ENCODE results near the gene CTNNA1.

CTNNA1 gene

GRCh38 chr5:138952962-138953361 lies 199.7 kb downstream of the CTNNA1 start:
- no peak for DNase-seq

DNA sequence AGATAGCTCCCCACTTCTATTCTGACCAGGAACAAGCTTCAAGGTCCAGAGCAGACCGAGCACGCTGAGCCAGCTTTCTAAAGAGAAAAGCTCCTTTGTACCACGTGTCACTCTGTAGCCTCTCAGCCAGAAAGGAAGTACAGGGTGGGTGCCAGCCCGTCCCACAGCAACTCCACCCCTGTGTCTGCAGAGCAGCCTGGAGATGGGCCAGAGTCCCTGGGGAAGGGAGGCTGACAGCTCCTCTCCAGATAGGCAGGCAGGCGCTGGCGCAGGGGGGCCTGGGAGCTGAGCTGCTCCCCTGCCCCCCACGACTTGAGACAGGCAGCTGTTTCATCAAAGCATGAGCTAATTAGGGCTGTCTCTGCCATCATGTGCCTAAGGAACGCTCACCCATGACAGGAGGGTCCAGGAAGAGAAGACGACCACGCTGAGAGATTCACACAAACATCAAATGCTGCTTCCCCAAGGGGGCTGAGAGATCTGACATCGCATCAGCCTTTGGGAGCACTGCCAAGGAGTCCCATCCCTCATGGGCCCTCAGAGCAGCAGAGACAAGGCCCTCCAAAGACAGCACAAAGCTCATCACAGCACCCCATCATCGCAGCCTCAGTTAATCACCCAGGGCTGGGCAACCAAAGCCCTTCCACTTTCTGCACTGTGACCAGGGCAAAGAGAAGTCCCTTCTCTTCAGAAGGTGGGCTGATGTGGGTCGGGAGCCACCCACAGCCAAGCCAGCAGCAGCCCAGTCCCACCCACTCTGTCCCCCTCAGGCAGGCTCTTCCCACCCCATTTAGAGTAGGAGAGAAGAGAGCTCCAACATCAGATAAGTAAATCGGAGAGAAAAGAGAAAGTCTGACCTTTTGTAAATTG lies 200.4 kb downstream of the CTNNA1 start:
- DNase-seq = no peak

GRCh38 chr5:138954257-138955012 lies 201.2 kb downstream of the CTNNA1 start:
- DNase-seq = no peak

DNA sequence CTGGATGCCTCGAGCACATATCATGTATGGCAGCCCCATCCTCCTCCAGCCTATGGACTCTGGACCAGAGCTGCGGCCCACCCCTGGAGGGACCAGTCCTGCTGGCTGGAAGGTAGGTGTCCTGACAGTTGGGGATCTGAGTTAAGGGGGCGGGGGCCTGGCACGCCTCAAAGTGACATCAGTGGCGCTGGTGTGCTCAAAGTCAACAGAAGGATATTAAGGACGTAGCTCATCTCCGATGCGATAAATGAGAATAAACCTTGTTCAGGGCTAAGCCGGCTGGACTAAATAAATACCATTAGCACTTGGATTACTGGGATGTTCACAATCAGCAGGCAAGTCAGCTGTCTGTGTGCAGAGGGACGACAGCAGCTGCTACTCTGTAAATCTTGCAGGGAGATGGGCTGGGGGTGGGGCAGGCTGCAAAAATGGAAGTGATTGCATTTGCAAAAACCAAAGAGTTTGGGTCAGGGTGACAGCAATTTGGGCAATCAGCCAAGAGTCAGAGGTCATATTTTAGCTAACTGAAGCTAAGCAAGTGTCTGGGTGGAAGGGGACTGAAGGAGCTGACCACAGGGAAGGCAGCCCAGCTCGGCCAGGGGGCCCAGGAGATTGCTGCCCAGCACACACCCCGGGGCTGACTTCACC lies 201.9 kb downstream of the CTNNA1 start:
- DNase-seq = no peak

DNA sequence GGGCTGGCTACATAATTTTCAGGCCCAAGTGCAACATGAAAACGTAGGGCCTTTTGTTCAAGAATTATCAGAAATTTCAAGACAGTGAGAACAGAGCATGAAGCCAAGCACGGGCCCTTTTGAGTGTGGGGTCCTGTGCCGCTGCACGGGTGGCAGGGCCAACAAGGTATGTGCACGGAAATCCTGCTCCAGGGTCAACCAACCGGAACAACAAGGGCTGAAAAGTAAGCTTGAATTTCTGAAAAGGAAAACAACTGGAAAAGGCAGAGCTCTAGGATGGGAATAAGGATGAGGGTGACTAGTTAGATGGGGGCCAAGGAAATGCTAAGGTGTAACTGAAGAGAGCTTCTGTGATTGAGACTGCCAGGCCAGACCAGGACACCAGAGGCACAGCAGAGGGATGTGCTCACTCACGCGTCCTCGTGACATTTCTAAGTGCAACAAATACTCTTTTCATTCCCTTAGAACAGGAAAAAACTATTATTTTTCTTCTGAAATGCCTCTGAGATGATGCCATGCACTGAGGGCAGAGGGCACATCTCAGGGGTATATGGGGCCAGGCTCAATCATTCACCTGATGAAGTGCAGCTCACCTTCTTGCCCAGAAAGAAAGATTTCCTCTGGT lies 202.6 kb downstream of the CTNNA1 start:
- DNase-seq = no peak

DNA sequence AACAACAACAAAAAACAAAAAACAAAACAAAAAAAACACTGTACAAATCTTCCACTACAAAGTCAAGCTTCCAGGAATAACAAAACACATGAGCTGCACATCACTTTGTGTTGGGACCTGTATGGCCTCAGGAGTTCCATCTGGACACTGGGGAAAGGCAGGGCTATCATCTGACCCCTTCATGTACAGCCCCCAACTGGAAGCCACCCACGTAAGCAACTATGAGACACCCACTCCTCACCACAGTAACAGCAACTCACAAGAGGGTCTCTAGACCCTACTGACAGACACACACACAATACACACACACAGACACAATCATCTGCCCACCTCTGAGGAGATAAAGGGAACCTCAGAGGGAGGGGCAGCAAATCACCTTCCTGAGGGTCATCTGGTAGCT lies 203.6 kb downstream of the CTNNA1 start:
- no peak for DNase-seq

DNA sequence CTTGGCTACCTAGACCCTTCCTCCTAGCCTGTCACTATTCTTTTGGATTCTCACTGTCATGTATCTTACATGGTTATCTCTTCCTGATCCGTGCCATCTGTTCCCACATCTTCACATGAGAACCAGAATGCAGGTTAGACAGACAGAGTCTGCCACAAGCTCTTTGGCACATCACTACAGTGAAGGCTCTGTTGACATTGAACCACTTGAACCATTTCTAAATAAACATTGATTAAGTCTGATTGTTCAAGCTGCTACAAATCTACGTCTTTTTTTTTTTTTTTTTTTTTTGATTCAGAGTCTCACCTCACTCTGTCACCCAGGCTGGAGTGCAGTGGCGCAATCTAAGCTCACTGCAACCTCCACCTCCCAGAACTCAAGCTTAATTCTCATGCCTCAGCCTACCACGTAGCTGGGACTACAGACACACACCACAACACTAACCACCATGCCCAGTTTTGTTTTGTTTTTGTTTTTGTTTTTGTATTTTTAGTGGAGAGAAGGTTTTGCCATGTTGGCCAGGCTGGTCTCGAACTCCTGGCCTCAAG lies 207.0 kb downstream of the CTNNA1 start:
- no peak for DNase-seq

DNA sequence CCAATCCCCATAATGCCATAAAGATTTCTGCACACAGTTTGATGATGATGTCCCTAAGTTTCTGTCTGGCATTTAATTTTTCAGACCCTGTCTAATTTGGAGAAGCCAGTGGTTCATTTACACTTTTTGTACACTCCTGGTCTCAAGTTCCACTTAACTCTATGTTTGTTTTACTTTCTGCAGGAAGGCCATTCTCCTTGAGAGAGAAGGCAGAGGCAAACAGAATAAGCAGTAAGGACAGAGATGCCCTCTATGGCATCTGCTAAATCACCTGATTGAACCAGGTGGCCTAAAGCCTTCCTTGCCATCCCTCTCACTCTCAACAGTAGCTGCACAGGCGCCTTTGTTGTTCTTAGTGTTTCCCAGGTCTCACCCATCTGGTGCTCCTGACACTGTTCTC lies 208.0 kb downstream of the CTNNA1 start:
- no peak for DNase-seq

- DNase-seq = no peak
Observed at GRCh38 chr5:138961729-138962128, 208.5 kb downstream of the CTNNA1 start.

DNA sequence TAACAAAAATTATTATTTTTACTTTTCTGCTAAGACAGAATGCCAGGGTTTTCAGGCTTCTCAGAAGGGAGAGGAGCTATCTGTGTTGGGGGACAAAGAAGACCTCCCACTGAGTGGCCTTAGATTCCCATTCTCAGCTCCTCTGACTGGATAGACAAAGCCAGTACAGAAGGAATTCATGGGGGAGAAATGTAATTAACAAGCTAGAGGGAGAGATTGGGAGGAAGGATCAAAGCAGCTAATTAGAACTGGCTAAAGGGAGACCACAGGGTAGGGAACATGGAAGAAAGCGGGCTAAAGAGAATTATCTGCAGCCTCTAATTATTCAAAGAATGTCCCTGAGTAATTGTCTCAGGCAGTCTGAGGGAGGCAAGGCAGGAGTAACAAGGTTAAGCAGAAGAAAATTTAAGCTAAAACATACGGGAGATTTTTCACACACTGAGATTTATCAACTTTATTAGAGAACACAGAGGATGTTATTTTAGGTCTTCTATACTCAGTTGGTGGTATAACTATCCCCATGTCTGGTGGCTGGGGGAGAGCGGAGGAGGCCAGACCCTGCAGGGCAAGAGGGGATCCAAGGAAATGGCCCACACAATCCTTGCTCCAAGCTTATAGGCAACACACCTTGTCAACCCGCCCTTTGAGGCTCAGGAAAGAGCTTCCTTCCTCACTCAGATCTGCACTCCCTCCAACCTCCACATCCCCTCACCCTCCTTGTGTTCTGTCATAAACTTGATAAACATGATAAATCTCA lies 209.6 kb downstream of the CTNNA1 start:
- DNase-seq = no peak

DNA sequence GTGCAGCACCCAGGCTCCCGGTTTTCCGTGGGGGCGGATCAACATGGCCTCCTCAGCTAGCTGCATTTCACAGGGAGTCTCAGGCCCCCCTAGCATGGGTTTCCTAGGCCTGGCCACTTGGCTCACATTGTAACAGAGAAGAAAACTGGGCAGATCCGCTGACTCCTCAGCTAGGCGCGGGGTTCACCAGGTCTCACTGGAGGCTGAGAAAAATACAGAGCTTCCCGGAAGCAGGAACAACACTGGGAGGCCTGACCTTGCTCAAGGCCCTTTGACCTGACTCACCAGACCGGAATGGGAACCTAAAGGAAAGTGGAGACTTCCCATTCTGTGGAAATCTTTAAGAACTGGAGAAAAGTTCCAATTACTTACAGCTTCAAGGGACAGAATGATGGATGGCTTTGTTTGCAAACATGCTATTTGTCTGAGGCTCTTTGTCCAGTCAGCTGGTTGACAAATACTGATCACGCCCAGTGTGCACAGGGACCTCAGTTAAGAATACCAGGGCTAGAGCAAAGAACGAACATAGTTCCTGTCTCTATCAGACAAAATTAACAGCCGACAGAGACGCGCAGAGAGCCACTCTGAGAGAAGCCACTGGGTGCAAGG lies 210.6 kb downstream of the CTNNA1 start:
- DNase-seq = no peak

DNA sequence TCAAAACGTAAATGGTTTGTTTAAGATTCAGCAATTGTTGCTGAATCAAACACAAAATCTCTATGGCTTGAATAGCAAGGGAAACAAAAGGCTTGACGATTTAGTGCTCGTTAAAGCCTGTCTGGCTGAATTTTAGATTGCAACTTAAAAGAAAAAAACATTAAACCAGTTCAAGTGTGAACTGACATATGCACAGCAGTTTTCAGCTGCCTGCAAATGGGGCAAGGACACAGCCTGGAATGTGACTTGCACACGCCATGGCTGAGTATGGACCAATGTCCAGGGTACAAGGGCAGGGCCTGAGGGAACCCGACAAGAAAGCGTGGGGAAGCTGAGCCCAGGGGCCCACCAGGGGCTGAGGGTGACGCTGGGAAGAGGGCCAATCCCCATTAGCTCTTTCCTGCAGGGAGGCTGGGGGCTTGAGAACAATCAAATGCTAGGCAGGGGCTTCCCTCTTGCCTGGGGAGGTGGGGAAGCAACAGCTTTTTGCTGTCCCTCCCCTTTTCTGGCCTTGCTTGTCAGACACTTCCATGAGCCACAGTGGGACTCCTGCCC lies 211.5 kb downstream of the CTNNA1 start:
- no peak for DNase-seq

DNA sequence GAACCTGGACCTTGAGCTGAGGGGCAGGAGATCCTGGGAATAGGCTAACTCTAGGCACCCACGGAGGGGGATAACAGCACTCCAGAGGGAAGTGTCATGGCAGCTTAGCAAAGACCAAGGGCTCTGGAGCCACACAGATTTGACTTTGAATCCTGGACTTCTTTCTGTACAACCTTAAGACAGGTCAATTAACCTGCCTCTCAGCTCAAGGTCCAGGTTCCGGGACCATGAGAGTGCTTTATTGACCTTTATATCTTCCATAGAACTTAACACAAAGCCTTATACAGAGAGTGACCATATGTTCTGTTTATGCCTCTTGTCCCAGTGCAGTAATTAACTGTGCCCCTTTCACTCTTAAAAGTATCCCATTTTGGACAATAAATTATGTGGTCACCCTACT lies 212.4 kb downstream of the CTNNA1 start:
- DNase-seq = no peak

DNA sequence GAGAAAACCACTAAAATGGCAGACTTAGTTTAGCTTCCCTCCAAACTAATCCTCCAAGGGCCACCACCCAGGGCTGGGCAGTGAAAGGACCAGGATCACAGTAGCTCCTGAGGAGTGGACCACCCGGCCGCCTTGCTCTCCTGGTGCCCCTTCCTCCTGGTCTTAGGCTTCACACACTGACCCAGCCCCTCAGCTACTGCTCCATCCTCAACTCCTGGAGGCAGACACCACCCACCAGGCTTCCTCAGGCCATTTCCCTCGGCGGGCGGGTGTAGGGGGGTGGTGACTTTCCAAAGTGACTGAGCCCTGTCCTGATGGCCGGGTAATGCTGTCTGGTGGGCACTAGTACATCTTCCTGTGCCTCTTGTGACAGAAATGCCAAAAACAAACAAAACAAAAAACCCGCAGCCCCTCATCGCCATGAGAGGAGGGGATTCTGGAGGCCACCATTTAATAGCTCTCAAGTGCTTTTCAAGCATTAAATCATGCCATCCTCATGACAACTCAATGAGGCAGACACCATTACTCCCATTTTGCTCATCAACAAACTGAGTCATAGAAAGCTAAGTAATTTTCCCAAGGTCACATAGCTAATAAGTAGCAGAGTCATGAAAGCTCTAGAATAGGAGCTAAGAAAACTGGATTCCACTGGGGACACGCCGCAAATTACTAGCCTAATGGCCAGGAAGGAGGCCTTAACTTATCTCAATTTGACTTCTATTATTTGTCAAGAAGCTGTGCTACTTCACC lies 213.2 kb downstream of the CTNNA1 start:
- no peak for DNase-seq

GRCh38 chr5:138967791-138968448 lies 214.7 kb downstream of the CTNNA1 start:
- no peak for DNase-seq

DNA sequence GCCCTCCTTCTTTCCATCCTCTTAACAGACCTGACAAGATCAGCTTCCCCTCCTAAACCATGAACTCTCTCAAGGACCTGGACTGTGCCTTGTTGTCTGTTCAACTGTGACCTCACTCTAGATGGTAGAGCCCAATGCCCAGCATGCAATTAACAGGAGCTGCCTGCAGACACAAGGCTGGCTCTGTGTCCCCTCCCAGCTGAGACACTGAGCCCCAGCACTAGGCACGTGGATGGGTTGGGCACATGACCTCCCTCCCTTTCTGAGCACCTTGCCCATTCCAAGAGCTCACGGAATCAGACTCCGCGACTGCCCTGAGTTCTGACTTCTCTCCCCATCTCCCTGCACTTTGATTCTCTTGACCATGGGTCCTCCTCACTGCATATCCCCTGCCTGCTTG lies 215.4 kb downstream of the CTNNA1 start:
- DNase-seq = no peak

GRCh38 chr5:138969323-138970002 lies 216.2 kb downstream of the CTNNA1 start:
- DNase-seq = no peak

DNA sequence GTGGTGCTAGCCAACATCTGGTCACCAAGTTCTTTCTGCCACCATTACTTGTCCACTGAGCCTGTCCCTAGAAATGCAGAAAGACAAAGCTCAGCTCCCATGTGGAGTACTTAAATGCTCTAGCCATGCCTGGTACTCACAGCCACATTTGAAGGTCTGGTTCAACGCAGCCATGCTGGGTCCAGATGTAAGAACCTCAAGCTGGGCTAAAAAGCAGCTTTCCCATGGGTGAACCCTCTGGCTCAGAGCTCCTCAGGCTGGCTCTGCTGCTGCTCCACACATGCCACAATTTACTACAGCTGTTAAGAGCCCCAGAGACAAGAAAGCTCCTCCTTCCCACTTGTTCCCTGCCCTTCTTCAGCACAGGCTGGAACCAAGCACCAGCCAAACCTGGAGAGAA lies 219.0 kb downstream of the CTNNA1 start:
- no peak for DNase-seq

DNA sequence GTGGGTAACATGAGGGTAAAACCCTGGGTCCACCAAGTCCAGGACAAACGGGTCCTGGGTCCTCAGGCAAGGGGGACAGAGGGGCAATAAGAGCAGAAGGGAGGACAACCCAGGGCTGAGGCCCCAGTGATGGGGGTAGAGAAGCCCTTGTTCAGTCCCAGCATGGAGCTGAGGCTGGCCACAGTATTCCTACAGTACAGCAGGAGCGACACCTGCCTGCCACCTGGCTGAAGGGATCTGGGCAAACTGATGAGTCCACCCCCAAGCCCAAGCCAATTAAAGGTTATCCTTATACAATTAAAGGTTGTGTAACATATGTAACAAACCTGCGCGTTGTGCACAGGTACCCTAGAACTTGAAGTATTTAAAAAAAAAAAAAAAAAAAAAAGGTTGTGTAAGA lies 219.6 kb downstream of the CTNNA1 start:
- DNase-seq = no peak
